Left ventricle myocardium superior (tissue), 1 donor: ENCODE measurements around the gene SMOC1. TPM values are rescaled to one million over a fixed set of nuclear protein-coding genes. Genes with fewer than 3 reads are reported as not detected.

Experiments used
- ATAC-seq: fragments of 200-7000 bp; cut with Tn5 transposase; one replicate; pipeline ENCODE4 v1.9.1; 2020; ENCODE audit warnings: mild to moderate bottlenecking, moderate library complexity
- DNase-seq: peaks from one replicate; pipeline ENCODE4 v3.0.0-alpha.2; 2020
- intact Hi-C: fragments of 100-400 bp; cut with micrococcal nuclease; formaldehyde crosslinking; loops from one replicate; pipeline ENCODE4 v1.11.0; 2022
- total RNA-seq: library from RNA; stranded (reverse); fragmentation: NEBNext Ultra II Directional; extraction: Animal tissue kit (Norgen Biotek cat#: 25700); gene quantifications from one replicate; pipeline ENCODE4 v1.2.1, GENCODE V29; 2021
- donor health status: DM: no; HTN: yes; CAD: no; lungs with severe emphysema.

SMOC1 gene
- total RNA-seq, 1 donor from 2014 or later = 0.45 TPM

- intact Hi-C loops = no loop called here
- ATAC-seq (peak; percentile 31), DNase-seq (no peak)
Measured at GRCh38 chr14:70020352-70021170, 141.3 kb downstream of the SMOC1 start.

DNA sequence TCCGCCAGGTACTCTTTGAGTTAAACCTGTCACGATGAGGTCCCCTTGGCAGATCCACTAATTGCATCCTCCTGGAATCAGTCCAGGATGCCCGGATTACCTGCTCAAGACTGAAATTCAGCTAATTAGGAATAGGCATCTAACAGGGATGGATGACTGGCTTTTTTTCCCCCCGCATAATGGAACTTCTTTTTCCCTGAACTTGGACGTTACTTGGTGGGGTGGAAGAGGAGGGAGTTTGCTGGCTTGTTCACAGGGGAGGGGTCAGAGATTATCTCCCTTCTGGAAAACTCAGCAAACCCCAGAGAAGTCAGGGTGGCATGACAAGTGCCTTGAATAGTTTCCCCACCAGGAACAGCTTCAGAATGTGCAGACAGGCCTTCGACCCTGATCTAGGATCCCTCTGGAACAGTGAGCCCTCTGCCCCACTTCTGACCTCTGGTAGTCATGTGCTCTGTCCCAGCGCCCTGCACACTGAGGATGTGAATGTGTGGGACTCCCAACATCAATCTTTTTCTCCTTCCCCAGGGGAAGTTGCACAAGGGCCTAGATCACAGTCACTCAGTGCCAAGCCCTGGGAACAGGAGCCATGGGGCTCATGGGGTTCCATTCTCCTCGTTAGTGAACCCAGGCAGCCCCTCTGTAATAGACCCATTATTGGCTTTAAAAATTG, 142.5 kb downstream of the SMOC1 start:
- intact Hi-C loops = no loop called here
- ATAC-seq = no peak
- no peak for DNase-seq

DNA sequence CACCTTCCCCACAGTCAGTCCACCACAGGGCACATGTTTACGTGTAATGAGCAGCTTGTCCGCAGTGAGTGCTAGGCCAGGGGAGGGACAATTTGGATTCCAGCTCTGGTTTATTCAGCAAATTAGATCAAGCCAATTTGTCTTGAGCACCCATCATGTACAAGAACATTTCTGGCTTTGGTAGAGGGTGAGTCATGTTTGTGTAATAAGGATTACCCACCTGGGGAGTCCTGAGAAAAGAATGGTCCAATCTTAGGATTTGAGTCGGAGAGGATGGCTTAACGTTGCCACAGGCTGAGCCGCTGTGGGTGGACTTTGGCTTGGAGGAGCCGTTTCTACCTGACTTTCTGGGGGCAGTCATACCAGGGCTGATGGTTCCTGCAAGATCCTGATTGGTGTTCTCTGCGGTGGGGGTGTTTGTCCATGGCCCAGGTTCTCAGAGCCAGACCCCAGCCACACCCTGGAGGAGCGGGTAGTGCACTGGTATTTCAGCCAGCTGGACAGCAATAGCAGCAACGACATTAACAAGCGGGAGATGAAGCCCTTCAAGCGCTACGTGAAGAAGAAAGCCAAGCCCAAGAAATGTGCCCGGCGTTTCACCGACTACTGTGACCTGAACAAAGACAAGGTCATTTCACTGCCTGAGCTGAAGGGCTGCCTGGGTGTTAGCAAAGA, 143.7 kb downstream of the SMOC1 start:
- DNase-seq (no peak), ATAC-seq (no peak)
- intact Hi-C loops = no loop called here

- intact Hi-C loops = no loop called here
- ATAC-seq (no peak), DNase-seq (no peak)
Measured at GRCh38 chr14:70023871-70024270, 144.7 kb downstream of the SMOC1 start.

- intact Hi-C loops = loop anchor here (5.0 kb wide), 1 partner anchor 206 kb away; no protein-coding TSS in a partner anchor
- ATAC-seq (peak; percentile 87), DNase-seq (peak; percentile 85)
Measured at GRCh38 chr14:70027785-70028428, 148.7 kb downstream of the SMOC1 start.

GRCh38 chr14:70029296-70030132, 150.3 kb downstream of the SMOC1 start:
- intact Hi-C loops = loop anchor here (5.0 kb wide), 1 partner anchor 207 kb away; no protein-coding TSS in a partner anchor
- DNase-seq (no peak), ATAC-seq (no peak)

DNA sequence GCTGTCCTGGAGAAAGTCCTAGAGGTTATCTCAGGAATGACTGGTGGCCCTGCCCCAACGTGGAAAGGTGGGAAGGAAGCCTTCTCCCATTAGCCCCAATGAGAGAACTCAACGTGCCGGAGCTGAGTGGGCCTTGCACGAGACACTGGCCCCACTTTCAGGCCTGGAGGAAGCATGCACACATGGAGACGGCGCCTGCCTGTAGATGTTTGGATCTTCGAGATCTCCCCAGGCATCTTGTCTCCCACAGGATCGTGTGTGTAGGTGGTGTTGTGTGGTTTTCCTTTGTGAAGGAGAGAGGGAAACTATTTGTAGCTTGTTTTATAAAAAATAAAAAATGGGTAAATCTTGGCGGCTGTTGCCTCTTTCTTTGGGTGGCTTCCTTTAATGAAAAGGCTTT, 152.8 kb downstream of the SMOC1 start:
- no peak for ATAC-seq
- DNase-seq = no peak
- intact Hi-C loops = no loop called here

- intact Hi-C loops = no loop called here
- DNase-seq (no peak), ATAC-seq (no peak)
Measured at GRCh38 chr14:70032447-70032846, 153.2 kb downstream of the SMOC1 start.

- ATAC-seq (no peak), DNase-seq (no peak)
- intact Hi-C loops = no loop called here
Measured at GRCh38 chr14:70033116-70033515, 153.9 kb downstream of the SMOC1 start.

DNA sequence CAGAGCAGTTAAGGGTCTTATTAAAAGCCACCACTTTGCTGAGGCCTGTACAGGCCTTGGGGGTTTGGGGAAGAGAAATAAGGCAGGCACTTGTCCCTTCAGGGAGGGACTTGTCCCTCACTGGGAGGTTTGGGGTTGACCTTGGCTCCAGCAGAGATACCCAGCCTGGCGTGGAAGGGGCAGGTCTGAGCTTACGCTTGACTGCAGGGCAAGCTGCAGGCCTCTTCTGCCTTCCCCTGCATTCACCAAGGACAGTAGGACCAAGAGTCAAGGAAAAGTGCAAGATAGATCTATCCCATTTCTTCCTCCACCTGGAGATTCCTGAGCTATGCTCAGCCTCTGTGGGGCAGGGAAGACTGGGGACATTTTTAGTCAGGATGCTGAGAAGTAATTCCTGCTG, 154.3 kb downstream of the SMOC1 start:
- ATAC-seq (no peak), DNase-seq (no peak)
- intact Hi-C loops = no loop called here

DNA sequence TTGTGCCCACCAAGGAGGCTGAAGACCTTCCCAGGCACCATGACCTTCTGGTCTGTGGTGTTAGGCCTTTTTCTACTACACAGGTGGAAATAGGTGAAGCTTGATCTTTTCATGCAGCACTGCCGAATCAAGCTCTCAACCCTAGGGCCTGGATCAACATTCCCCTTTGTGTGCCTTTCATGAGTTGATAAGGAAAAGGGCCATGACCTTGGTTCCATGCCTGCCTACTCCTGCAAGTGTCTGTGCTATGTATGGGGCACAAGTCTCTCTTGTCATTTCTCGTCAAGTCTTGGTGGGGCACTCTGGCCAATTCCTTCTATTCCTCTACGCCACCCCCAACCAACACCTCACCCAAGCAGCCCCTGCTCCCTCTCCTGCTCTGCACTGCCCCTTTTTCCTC, 155.0 kb downstream of the SMOC1 start:
- no peak for ATAC-seq
- DNase-seq = no peak
- intact Hi-C loops = no loop called here

DNA sequence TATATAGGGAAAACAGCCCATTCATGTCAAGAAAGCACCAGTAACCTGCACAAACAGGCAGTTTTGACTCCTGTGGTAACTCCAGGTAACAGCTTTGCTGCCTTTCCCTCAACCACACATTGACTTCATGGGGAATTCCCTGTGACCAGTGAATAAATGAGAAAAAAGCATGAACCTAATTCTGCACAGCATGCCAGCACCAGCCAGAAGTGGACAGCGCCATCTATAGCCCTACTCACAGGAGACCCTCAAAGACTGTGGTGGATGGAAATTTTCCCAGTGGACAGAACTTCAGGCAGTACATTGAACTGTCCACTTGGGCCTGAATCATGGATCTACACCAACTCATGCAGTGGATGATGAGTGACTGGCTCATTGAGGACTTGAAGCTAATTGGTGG, 157.4 kb downstream of the SMOC1 start:
- ATAC-seq = no peak
- intact Hi-C loops = no loop called here

GRCh38 chr14:70043001-70043400, 163.8 kb downstream of the SMOC1 start:
- ATAC-seq = no peak

More for the DNA sequence above, 157.4 kb downstream of the SMOC1 start:
- DNase-seq = no peak

GRCh38 chr14:70045310-70045709, 166.1 kb downstream of the SMOC1 start:
- ATAC-seq (no peak), DNase-seq (no peak)
- intact Hi-C loops = no loop called here

More at GRCh38 chr14:70043001-70043400, 163.8 kb downstream of the SMOC1 start:
- intact Hi-C loops = no loop called here
- no peak for DNase-seq

GRCh38 chr14:70045844-70046535, 166.8 kb downstream of the SMOC1 start:
- intact Hi-C loops = no loop called here
- peak; percentile 82 for ATAC-seq

GRCh38 chr14:70047598-70048312, 168.5 kb downstream of the SMOC1 start:
- DNase-seq = no peak
- no peak for ATAC-seq
- intact Hi-C loops = no loop called here

More at GRCh38 chr14:70045844-70046535, 166.8 kb downstream of the SMOC1 start:
- DNase-seq = peak; percentile 79

GRCh38 chr14:70048313-70048654, 169.1 kb downstream of the SMOC1 start:
- intact Hi-C loops = no loop called here
- no peak for DNase-seq
- no peak for ATAC-seq

GRCh38 chr14:70049605-70050004, 170.4 kb downstream of the SMOC1 start:
- intact Hi-C loops = no loop called here
- no peak for DNase-seq
- no peak for ATAC-seq
